OCI-LY7 (cell line): ENCODE data around the gene MLPH. TPM values are rescaled to one million over a fixed set of nuclear protein-coding genes. Genes with fewer than 3 reads are reported as not detected.

Experiments used
- BruUV-seq: library from RNA; stranded (reverse); fragments of 400-500 nt; replicated peaks from 2 replicates; lab custom pipeline; 2021; lab: Mats Ljungman, UMichigan
- CTCF ChIA-PET: fragments of 300-600 bp; sonication (Branson Sonifier 250); formaldehyde crosslinking; loops from one replicate; lab custom pipeline; 2022; ENCODE audit warnings: antibody characterized with exemption; ENCODE audit not compliant: unreplicated experiment; lab: Charles Lee
- POLR2A ChIA-PET: fragments of 300-600 bp; sonication (Branson Sonifier 250); formaldehyde crosslinking; loops from one replicate; lab custom pipeline; 2022; ENCODE audit warnings: antibody characterized with exemption; lab: Charles Lee
- DNase-seq: peaks from one replicate; pipeline ENCODE4 v3.0.0-alpha.2; 2015; ENCODE audit warnings: low spot score
- H2AFZ ChIP-seq: fragments of 200-600 bp; sonication (generic), shearing (Covaris generic); 2 replicates; pipeline ENCODE4 v1.6.1; 2014; ENCODE audit warnings: mild to moderate bottlenecking, antibody characterized with exemption, low read length, moderate library complexity
- H3K27ac ChIP-seq: fragments of 200-600 bp; sonication (generic); 2 replicates; pipeline ENCODE4 v1.5.1; 2014; ENCODE audit warnings: mixed run types, low read depth, mild to moderate bottlenecking, moderate library complexity, low read length, inconsistent platforms; ENCODE audit not compliant: poor library complexity, severe bottlenecking
- H3K36me3 ChIP-seq: fragments of 200-600 bp; sonication (generic); 2 replicates; pipeline ENCODE4 v1.6.1; 2014; ENCODE audit warnings: mild to moderate bottlenecking, antibody characterized with exemption, low read length, moderate library complexity, mixed read lengths; ENCODE audit not compliant: insufficient read depth
- H3K4me1 ChIP-seq: fragments of 200-600 bp; sonication (generic); 2 replicates; pipeline ENCODE4 v1.5.1; 2014; ENCODE audit warnings: mild to moderate bottlenecking, low read length; ENCODE audit not compliant: insufficient read depth, poor library complexity, severe bottlenecking
- H3K4me2 ChIP-seq: fragments of 200-600 bp; sonication (generic); 2 replicates; pipeline ENCODE4 v1.6.1; 2014; ENCODE audit warnings: mild to moderate bottlenecking, low read length
- H3K4me3 ChIP-seq: fragments of 200-600 bp; sonication (generic); 2 replicates; pipeline ENCODE4 v1.5.1; 2014; ENCODE audit warnings: mild to moderate bottlenecking, low read depth, low read length; ENCODE audit not compliant: poor library complexity, severe bottlenecking
- H3K79me2 ChIP-seq: fragments of 200-600 bp; sonication (generic); 2 replicates; pipeline ENCODE4 v1.6.1; 2016; ENCODE audit warnings: low read depth, mild to moderate bottlenecking, low read length, moderate library complexity, mixed read lengths; ENCODE audit not compliant: insufficient read depth
- H3K9me2 ChIP-seq: fragments of 200-600 bp; sonication (generic); 2 replicates; pipeline ENCODE4 v1.6.1; 2016; ENCODE audit warnings: mild to moderate bottlenecking, low read length, mixed read lengths; ENCODE audit not compliant: insufficient read depth
- H3K9me3 ChIP-seq: fragments of 200-600 bp; sonication (generic); 2 replicates; pipeline ENCODE4 v1.6.1; 2014; ENCODE audit warnings: mild to moderate bottlenecking, mixed run types, low read length, mixed read lengths
- H4K20me1 ChIP-seq: fragments of 200-600 bp; sonication (generic); 2 replicates; pipeline ENCODE4 v1.6.1; 2014; ENCODE audit warnings: mild to moderate bottlenecking, antibody characterized with exemption, low read length, moderate library complexity, mixed read lengths; ENCODE audit not compliant: insufficient read depth
- CTCF ChIP-seq: fragments of 200-600 bp; sonication (generic); conservative IDR thresholded peaks from 2 replicates; pipeline ENCODE4 v1.5.1; 2014; ENCODE audit warnings: mild to moderate bottlenecking, antibody characterized with exemption, low read length, moderate library complexity, mixed read lengths
- EZH2phosphoT487 ChIP-seq: fragments of 200-600 bp; sonication (generic); IDR thresholded peaks from 2 replicates; pipeline ENCODE4 v1.6.1; 2018; ENCODE audit warnings: low read depth, borderline replicate concordance, mild to moderate bottlenecking, mixed run types, antibody characterized with exemption, low read length, moderate library complexity, mixed read lengths
- intact Hi-C: fragments of 100-400 bp; cut with micrococcal nuclease; formaldehyde crosslinking; loops from one replicate; pipeline ENCODE4 v1.10.0; 2022; ENCODE audit not compliant: unreplicated experiment
- total RNA-seq, 2 experiments: library from RNA; depleted of rRNA in 1 of 2; stranded (reverse); fragments of >200 nt in 1 of 2; shearing (Covaris generic) in 1 of 2; gene quantifications; 2 replicates each; pipeline ENCODE4 v1.2.3, GENCODE V29; 2014 to 2022

The MLPH gene
- total RNA-seq, 2 experiments from 2014 or later, result not detected

- no peak overlapping the region for H3K4me2 ChIP-seq
- TF ChIP-seq EZH2phosphoT487 (no peak), CTCF (no peak)
- no peak for DNase-seq
- H3K79me2 ChIP-seq, result no peaks in the 10 kb centered on the region
- ChIA-PET CTCF (no interaction called here), POLR2A (no interaction called here)
- H3K27ac ChIP-seq, result no peak overlapping the region
- intact Hi-C loops, result loop anchor here (10.0 kb wide), 1 partner anchor 452 kb away; no protein-coding TSS in a partner anchor
- no peaks in the 10 kb centered on the region for H4K20me1 ChIP-seq
- no peak overlapping the region for H2AFZ ChIP-seq
- no peaks in the 10 kb centered on the region for H3K9me2 ChIP-seq
- H3K36me3 ChIP-seq, result no peaks in the 10 kb centered on the region
- H3K4me3 ChIP-seq, result no peak overlapping the region
- no peaks in the 10 kb centered on the region for H3K4me1 ChIP-seq
- no TSS peak for BruUV-seq
- no peaks in the 10 kb centered on the region for H3K9me3 ChIP-seq
These were observed 89.9 kb downstream of the MLPH start for GRCh38 chr2:237576974-237577373.

DNA sequence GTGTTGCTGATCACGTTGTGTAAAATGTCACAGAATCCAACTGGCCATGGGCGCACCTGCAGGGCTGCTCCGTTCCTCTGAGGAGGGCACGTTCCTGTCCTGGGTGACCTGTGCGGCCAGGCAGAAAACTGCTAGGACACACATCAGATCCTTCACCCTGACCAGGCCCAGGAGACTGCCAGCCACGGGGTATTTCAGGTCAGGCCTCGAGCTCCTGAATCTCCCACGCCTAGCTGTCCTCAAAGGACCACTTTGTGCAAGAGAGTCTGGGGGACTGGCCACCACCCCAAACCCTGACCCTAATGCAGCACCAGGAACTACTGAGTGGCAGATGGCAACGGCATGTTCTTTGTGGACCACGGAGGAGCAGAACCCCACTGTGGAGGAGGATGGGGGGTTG, 90.4 kb downstream of the MLPH start:
- ChIA-PET POLR2A (no interaction called here), CTCF (no interaction called here)
- no peak overlapping the region for H3K4me3 ChIP-seq
- H3K9me3 ChIP-seq, result no peaks in the 10 kb centered on the region
- H3K79me2 ChIP-seq, result no peaks in the 10 kb centered on the region
- no peak overlapping the region for H3K27ac ChIP-seq
- H3K4me2 ChIP-seq, result no peak overlapping the region
- intact Hi-C loops, result loop anchor here (10.0 kb wide), 1 partner anchor 453 kb away; no protein-coding TSS in a partner anchor
- no peaks in the 10 kb centered on the region for H4K20me1 ChIP-seq
- no peaks in the 10 kb centered on the region for H3K4me1 ChIP-seq
- no peaks in the 10 kb centered on the region for H3K9me2 ChIP-seq
- BruUV-seq, result no TSS peak
- H2AFZ ChIP-seq, result no peak overlapping the region
- TF ChIP-seq CTCF, result no peak
- TF ChIP-seq EZH2phosphoT487, result no peak
- H3K36me3 ChIP-seq, result no peaks in the 10 kb centered on the region
- DNase-seq, result no peak

GRCh38 chr2:237577956-237578870, 91.2 kb downstream of the MLPH start:
- CTCF ChIA-PET, result no interaction called here

More at GRCh38 chr2:237577956-237578870, 91.2 kb downstream of the MLPH start:
- intact Hi-C loops, result loop anchor here (10.0 kb wide), 1 partner anchor 453 kb away; no protein-coding TSS in a partner anchor
- H4K20me1 ChIP-seq, result no peaks in the 10 kb centered on the region
- no peak for TF ChIP-seq EZH2phosphoT487
- TF ChIP-seq CTCF, result no peak
- H3K27ac ChIP-seq, result no peak overlapping the region
- H3K4me1 ChIP-seq, result no peaks in the 10 kb centered on the region
- no peaks in the 10 kb centered on the region for H3K9me2 ChIP-seq
- no peaks in the 10 kb centered on the region for H3K9me3 ChIP-seq
- no peak overlapping the region for H3K4me2 ChIP-seq
- H3K4me3 ChIP-seq, result no peak overlapping the region
- BruUV-seq, result no TSS peak
- H3K79me2 ChIP-seq, result no peaks in the 10 kb centered on the region
- H3K36me3 ChIP-seq, result no peaks in the 10 kb centered on the region
- POLR2A ChIA-PET, result no interaction called here
- no peak overlapping the region for H2AFZ ChIP-seq
- no peak for DNase-seq
